Panc1 (cell line): ENCODE data around the gene CLEC6A. TPM values are rescaled to one million over a fixed set of nuclear protein-coding genes. Genes with fewer than 3 reads are reported as not detected.
"Not testable (repeated sequence)": the region's sequence is repeated elsewhere in the genome, so short reads cannot be mapped to it uniquely, and the experiment has no call there.

Source experiments
- ATAC-seq: fragments of 200-7000 bp; cut with Tn5 transposase; 2 replicates; pipeline ENCODE4 v1.9.1; 2020; ENCODE audit warnings: mild to moderate bottlenecking, moderate library complexity
- BruUV-seq: library from RNA; stranded (reverse); fragments of 400-500 nt; replicated peaks from 2 replicates; lab custom pipeline; 2021; lab: Mats Ljungman, UMichigan
- CTCF ChIA-PET: fragments of 300-600 bp; sonication (Branson Sonifier 250); formaldehyde crosslinking; loops from one replicate; lab custom pipeline; 2022; ENCODE audit warnings: antibody characterized with exemption; lab: Charles Lee
- POLR2A ChIA-PET: fragments of 300-600 bp; sonication (Branson Sonifier 250); formaldehyde crosslinking; loops from one replicate; lab custom pipeline; 2022; ENCODE audit warnings: antibody characterized with exemption; lab: Charles Lee
- DNase-seq: peaks from one replicate; pipeline ENCODE4 v3.0.0-alpha.2; 2010; ENCODE audit warnings: low read depth, low spot score
- H3K27ac ChIP-seq: 2 replicates; pipeline ENCODE4 v1.5.1; 2011; ENCODE audit warnings: mild to moderate bottlenecking, low read length, inconsistent platforms
- H3K27me3 ChIP-seq: fragments of 200-500 bp; sonication (Bioruptor generic); 2 replicates; pipeline ENCODE4 v1.6.0; 2014; ENCODE audit warnings: low read length, inconsistent platforms; ENCODE audit not compliant: control insufficient read depth, insufficient read depth
- H3K36me3 ChIP-seq: fragments of 200-500 bp; sonication (Bioruptor generic); 2 replicates; pipeline ENCODE4 v1.5.1; 2014; ENCODE audit warnings: inconsistent platforms, mild to moderate bottlenecking, low read length, moderate library complexity; ENCODE audit not compliant: control insufficient read depth, insufficient read depth
- H3K4me1 ChIP-seq: 2 replicates; pipeline ENCODE4 v1.5.1; 2011; ENCODE audit warnings: inconsistent platforms, mild to moderate bottlenecking, low read length, moderate library complexity; ENCODE audit not compliant: control insufficient read depth, insufficient read depth
- H3K4me3 ChIP-seq, 2 experiments: 2 replicates each; pipeline ENCODE4 v1.5.1; 2011 to 2012; ENCODE audit warnings: low read depth in 2 of 2, low read length in 2 of 2, mild to moderate bottlenecking in 2 of 2, inconsistent platforms in 1 of 2, moderate library complexity in 1 of 2
- H3K9me3 ChIP-seq: fragments of 200-500 bp; sonication (Bioruptor generic); 2 replicates; pipeline ENCODE4 v1.5.1; 2014; ENCODE audit warnings: low read depth, mild to moderate bottlenecking, inconsistent platforms, low read length, moderate library complexity; ENCODE audit not compliant: control insufficient read depth, insufficient read depth
- POLR2AphosphoS5 ChIP-seq: IDR thresholded peaks from 2 replicates; pipeline ENCODE4 v1.6.1; 2012; ENCODE audit warnings: mild to moderate bottlenecking, low read depth, low read length, moderate library complexity
- SIN3A ChIP-seq: IDR thresholded peaks from 2 replicates; pipeline ENCODE4 v1.6.1; 2012; ENCODE audit warnings: low read depth, mild to moderate bottlenecking, low read length, moderate library complexity, borderline replicate concordance; ENCODE audit not compliant: insufficient read depth
- TCF7L2 ChIP-seq: IDR thresholded peaks from 2 replicates; pipeline ENCODE4 v1.6.1; 2011; ENCODE audit warnings: mild to moderate bottlenecking, low read depth, low read length, inconsistent platforms
- in situ Hi-C: cut with HindIII; loops from 2 replicates; pipeline ENCODE4 v1.10.0; 2016; ENCODE audit warnings: low sequenced_read_pairs, low pct_unique_long_range_greater_than_20kb
- intact Hi-C: fragments of 100-400 bp; cut with micrococcal nuclease; formaldehyde crosslinking; loops from one replicate; pipeline ENCODE4 v1.10.0; 2022; ENCODE audit not compliant: unreplicated experiment
- total RNA-seq: library from RNA; stranded (reverse); gene quantifications from one replicate; pipeline ENCODE4 v1.2.1, GENCODE V29; 2021; ENCODE audit not compliant: unreplicated experiment
- TF ChIP-seq, protein P1 (sequence below): fragments of 450-650 bp; IDR thresholded peaks from 2 replicates; pipeline ENCODE4 v1.5.1; 2017; ENCODE audit warnings: mild to moderate bottlenecking
- TF ChIP-seq, protein P2 (sequence below), 2 experiments: IDR thresholded peaks; 2 replicates each; pipeline ENCODE4 v1.6.1; 2011 to 2012; ENCODE audit warnings: low read depth in 2 of 2, control low read depth in 1 of 2, low read length in 1 of 2, mild to moderate bottlenecking in 1 of 2, moderate library complexity in 1 of 2; ENCODE audit not compliant: insufficient read depth in 1 of 2

CLEC6A gene
- total RNA-seq, 1 experiment from 2014 or later, result not detected

DNA sequence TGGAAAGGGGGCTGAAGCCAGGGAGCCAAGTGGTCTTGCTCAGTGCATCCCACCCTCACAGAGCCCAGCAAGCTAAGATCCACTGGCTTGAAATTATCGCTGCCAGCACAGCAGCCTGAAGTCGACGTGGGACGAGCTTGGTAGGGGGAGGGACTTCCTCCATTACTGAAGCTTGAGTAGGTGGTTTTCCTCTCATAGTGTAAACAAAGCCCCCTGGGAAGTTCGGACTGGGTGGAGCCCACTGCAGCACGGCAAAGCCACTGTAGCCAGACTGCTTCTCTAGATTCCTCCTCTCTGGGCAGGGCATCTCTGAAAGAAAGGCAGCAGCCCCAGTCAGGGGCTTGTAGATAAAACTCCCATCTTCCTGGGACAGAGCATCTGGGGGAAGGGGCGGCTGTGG lies 40.3 kb downstream of the CLEC6A start:
- H3K27ac ChIP-seq, H3K27me3 ChIP-seq, H3K4me1 ChIP-seq, H3K36me3 ChIP-seq, CTCF ChIA-PET, BruUV-seq, ATAC-seq, intact Hi-C loops, DNase-seq, in situ Hi-C loops, H3K9me3 ChIP-seq, H3K4me3 ChIP-seq: not testable (repeated sequence)
- POLR2A ChIA-PET, result interaction anchor here (0.6 kb wide), 1 partner anchor 1111 kb away, joined by 8 read pairs; no protein-coding TSS in a partner anchor

DNA sequence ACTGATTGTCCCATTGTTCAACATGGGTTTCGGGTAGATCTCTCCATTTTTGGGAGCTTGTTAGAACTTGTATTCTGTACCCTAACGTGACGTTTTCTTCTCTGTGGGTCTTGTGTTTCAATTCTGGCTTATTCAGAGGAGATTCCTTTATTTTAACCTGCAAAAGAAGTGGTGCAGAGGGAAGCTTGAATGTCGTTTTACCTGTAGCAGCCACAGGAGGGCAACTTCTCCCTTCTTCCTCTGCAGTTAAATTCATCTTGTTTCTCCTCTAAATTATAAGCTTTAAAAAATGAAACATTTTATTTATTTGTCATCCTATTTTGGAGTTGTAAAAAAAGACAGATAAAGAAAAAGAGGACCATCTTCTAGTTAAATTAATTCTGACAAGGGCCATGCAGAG lies 43.9 kb downstream of the CLEC6A start:
- in situ Hi-C loops, result no loop called here
- DNase-seq (no peak), ATAC-seq (no peak)
- Histone ChIP-seq H3K4me1 (no peaks in the 10 kb centered on the region), H3K27me3 (peaks cover 6% of the 10 kb centered on the region; the same call in 1 of the 2 replicates), H3K9me3 (no peaks in the 10 kb centered on the region), H3K27ac (no peak overlapping the region), H3K36me3 (no peaks in the 10 kb centered on the region), H3K4me3 (no peak overlapping the region)
- ChIA-PET CTCF (no interaction called here), POLR2A (no interaction called here)
- intact Hi-C loops, result no loop called here
- TF ChIP-seq, protein P1, sequence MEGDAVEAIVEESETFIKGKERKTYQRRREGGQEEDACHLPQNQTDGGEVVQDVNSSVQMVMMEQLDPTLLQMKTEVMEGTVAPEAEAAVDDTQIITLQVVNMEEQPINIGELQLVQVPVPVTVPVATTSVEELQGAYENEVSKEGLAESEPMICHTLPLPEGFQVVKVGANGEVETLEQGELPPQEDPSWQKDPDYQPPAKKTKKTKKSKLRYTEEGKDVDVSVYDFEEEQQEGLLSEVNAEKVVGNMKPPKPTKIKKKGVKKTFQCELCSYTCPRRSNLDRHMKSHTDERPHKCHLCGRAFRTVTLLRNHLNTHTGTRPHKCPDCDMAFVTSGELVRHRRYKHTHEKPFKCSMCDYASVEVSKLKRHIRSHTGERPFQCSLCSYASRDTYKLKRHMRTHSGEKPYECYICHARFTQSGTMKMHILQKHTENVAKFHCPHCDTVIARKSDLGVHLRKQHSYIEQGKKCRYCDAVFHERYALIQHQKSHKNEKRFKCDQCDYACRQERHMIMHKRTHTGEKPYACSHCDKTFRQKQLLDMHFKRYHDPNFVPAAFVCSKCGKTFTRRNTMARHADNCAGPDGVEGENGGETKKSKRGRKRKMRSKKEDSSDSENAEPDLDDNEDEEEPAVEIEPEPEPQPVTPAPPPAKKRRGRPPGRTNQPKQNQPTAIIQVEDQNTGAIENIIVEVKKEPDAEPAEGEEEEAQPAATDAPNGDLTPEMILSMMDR, result no peak; the same call in 1 of the 2 replicates
- TF ChIP-seq TCF7L2 (no peak), POLR2AphosphoS5 (no peak), SIN3A (no peak)
- TF ChIP-seq, protein P2, sequence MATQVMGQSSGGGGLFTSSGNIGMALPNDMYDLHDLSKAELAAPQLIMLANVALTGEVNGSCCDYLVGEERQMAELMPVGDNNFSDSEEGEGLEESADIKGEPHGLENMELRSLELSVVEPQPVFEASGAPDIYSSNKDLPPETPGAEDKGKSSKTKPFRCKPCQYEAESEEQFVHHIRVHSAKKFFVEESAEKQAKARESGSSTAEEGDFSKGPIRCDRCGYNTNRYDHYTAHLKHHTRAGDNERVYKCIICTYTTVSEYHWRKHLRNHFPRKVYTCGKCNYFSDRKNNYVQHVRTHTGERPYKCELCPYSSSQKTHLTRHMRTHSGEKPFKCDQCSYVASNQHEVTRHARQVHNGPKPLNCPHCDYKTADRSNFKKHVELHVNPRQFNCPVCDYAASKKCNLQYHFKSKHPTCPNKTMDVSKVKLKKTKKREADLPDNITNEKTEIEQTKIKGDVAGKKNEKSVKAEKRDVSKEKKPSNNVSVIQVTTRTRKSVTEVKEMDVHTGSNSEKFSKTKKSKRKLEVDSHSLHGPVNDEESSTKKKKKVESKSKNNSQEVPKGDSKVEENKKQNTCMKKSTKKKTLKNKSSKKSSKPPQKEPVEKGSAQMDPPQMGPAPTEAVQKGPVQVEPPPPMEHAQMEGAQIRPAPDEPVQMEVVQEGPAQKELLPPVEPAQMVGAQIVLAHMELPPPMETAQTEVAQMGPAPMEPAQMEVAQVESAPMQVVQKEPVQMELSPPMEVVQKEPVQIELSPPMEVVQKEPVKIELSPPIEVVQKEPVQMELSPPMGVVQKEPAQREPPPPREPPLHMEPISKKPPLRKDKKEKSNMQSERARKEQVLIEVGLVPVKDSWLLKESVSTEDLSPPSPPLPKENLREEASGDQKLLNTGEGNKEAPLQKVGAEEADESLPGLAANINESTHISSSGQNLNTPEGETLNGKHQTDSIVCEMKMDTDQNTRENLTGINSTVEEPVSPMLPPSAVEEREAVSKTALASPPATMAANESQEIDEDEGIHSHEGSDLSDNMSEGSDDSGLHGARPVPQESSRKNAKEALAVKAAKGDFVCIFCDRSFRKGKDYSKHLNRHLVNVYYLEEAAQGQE (IDR thresholded peaks at IDR 0.05; ENCODE audit: insufficient read depth in 1 of 2, low read depth in 2 of 2, low read length in 1 of 2), result no peak
- BruUV-seq, result no TSS peak

DNA sequence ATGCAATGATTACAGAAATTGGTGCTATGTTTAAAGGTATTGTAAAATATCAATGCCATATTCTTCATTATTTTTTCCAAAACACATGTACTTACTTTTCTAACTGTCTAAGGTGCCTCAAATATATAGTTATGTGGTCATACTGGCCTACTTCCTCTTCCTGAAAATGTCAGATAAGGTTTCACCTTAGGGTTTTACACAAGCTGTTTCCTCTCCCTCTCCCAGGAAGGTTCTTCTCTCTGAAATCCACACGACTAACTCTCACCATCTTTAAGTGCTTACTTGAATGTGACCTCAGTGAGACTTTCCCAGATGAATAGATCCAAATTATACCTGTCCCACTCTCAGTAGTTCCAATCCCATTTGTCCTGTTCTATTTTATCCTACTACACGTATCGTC lies 46.0 kb downstream of the CLEC6A start:
- DNase-seq (no peak), ATAC-seq (no peak)
- TF ChIP-seq, protein P2 (IDR thresholded peaks at IDR 0.05; ENCODE audit: insufficient read depth in 1 of 2, low read depth in 2 of 2, low read length in 1 of 2), result no peak
- TF ChIP-seq POLR2AphosphoS5 (no peak), TCF7L2 (no peak), SIN3A (no peak)
- TF ChIP-seq, protein P1, result no peak
- CTCF ChIA-PET, result interaction anchor here (0.6 kb wide), 1 partner anchor 822 kb away, joined by 4 read pairs; no protein-coding TSS in a partner anchor
- Histone ChIP-seq H3K27me3 (peaks cover 6% of the 10 kb centered on the region; the same call in 1 of the 2 replicates), H3K27ac (no peak overlapping the region), H3K9me3 (no peaks in the 10 kb centered on the region), H3K4me1 (no peaks in the 10 kb centered on the region), H3K4me3 (no peak overlapping the region), H3K36me3 (no peaks in the 10 kb centered on the region)
- no TSS peak for BruUV-seq
- POLR2A ChIA-PET, result no interaction called here
- intact Hi-C loops (no loop called here), in situ Hi-C loops (no loop called here)
